Testis (tissue), 2 donors: Measurements from ENCODE around the gene PNPLA5.

Source experiments
- POLR2A ChIP-seq: fragments of 450-650 bp; IDR thresholded peaks from one replicate; pipeline ENCODE4 v1.6.1; 2017; ENCODE audit warnings: antibody characterized with exemption, mild to moderate bottlenecking, moderate library complexity
- TF ChIP-seq, protein P1 (sequence below), 3 experiments: fragments of 450-650 bp in 2 of 3; fragments of 200-600 bp in 1 of 3; sonication (generic) in 1 of 3; IDR thresholded peaks; one replicate each; pipeline ENCODE4 v1.5.1; 2016 to 2019; ENCODE audit warnings: antibody characterized with exemption in 3 of 3, mild to moderate bottlenecking in 2 of 3, moderate library complexity in 1 of 3

DNA sequence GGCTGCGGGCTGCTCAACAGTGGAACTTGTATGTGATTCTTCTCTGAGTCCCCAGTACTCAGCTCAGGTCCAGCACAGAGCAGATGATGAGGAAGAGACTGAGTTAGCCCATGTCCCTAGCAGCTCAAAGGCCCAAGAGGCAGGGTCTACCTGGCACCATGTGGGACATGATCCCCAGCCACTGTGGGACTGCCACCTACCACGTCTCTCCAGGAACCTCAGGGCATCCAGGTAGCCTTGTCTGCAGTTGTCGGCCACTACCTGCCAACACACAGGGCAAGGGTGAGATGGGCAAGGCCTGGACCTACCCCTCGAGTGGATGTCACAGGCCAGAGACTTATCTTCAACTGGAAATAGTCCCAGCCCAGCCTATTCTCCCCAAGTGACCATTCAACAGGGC lies 4.4 kb downstream of the PNPLA5 start:
- TF ChIP-seq, protein P1, sequence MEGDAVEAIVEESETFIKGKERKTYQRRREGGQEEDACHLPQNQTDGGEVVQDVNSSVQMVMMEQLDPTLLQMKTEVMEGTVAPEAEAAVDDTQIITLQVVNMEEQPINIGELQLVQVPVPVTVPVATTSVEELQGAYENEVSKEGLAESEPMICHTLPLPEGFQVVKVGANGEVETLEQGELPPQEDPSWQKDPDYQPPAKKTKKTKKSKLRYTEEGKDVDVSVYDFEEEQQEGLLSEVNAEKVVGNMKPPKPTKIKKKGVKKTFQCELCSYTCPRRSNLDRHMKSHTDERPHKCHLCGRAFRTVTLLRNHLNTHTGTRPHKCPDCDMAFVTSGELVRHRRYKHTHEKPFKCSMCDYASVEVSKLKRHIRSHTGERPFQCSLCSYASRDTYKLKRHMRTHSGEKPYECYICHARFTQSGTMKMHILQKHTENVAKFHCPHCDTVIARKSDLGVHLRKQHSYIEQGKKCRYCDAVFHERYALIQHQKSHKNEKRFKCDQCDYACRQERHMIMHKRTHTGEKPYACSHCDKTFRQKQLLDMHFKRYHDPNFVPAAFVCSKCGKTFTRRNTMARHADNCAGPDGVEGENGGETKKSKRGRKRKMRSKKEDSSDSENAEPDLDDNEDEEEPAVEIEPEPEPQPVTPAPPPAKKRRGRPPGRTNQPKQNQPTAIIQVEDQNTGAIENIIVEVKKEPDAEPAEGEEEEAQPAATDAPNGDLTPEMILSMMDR (IDR thresholded peaks at IDR 0.05): no peak
- no peak for TF ChIP-seq POLR2A
